Stimulated activated CD4-positive, alpha-beta T cell treated with anti-CD3 and anti-CD28 coated beads, TNF-alpha, amount 100 ng/mL, for 24 hours (primary cell): Measurements from ENCODE around the gene PRR20G.
"Not testable (repeated sequence)": the region's sequence is repeated elsewhere in the genome, so short reads cannot be mapped to it uniquely, and the experiment has no call there.

Experiments used
- DNase-seq, 3 experiments: peaks; one replicate each; pipeline ENCODE4 v3.0.0-alpha.2; 2020; ENCODE audit warnings: low read depth in 3 of 3

PRR20G gene

GRCh38 chr3:127287840-127288239 lies at the start of gene PRR20G:
TSS of gene PRR20G (minus strand) at chr3:127288046. CDS start at chr3:127287365, 681 bp downstream.
- DNase-seq, result no peak

GRCh38 chr3:127337001-127337400 lies 49.2 kb upstream of the PRR20G start:
- DNase-seq, result no peak

GRCh38 chr3:127336101-127336500 lies 48.3 kb upstream of the PRR20G start:
- DNase-seq, result no peak

- DNase-seq, result no peak
Observed at GRCh38 chr3:127330385-127330784, 42.5 kb upstream of the PRR20G start.

GRCh38 chr3:127329631-127330285 lies 41.9 kb upstream of the PRR20G start:
- DNase-seq, result no peak

- DNase-seq, result no peak
Observed at GRCh38 chr3:127328421-127328820, 40.6 kb upstream of the PRR20G start.

GRCh38 chr3:127326341-127326740 lies 38.5 kb upstream of the PRR20G start:
- no peak for DNase-seq

- no peak for DNase-seq
Observed at GRCh38 chr3:127325629-127325961, 37.7 kb upstream of the PRR20G start.

GRCh38 chr3:127324913-127325628 lies 37.2 kb upstream of the PRR20G start:
- DNase-seq, result no peak

GRCh38 chr3:127324076-127324475 lies 36.2 kb upstream of the PRR20G start:
- DNase-seq, result no peak

- DNase-seq, result no peak
Observed at GRCh38 chr3:127323581-127323980, 35.7 kb upstream of the PRR20G start.

GRCh38 chr3:127321371-127321770 lies 33.5 kb upstream of the PRR20G start:
- no peak for DNase-seq

- no peak for DNase-seq
Observed at GRCh38 chr3:127320529-127321121, 32.8 kb upstream of the PRR20G start.

- DNase-seq, result no peak
Observed at GRCh38 chr3:127316685-127317084, 28.8 kb upstream of the PRR20G start.

- DNase-seq, result no peak
Observed at GRCh38 chr3:127312818-127313217, 25.0 kb upstream of the PRR20G start.

GRCh38 chr3:127308821-127309220 lies 21.0 kb upstream of the PRR20G start:
- DNase-seq, result not testable (repeated sequence)

- DNase-seq, result no peak
Observed at GRCh38 chr3:127307916-127308315, 20.1 kb upstream of the PRR20G start.

- no peak for DNase-seq
Observed at GRCh38 chr3:127307112-127307835, 19.4 kb upstream of the PRR20G start.

- DNase-seq, result no peak
Observed at GRCh38 chr3:127306361-127307111, 18.7 kb upstream of the PRR20G start.

- DNase-seq, result no peak
Observed at GRCh38 chr3:127305499-127306060, 17.7 kb upstream of the PRR20G start.

GRCh38 chr3:127304121-127304744 lies 16.4 kb upstream of the PRR20G start:
- no peak for DNase-seq
